Erythroblast (primary cell): Measurements from ENCODE around the gene MOB4.

ENCODE experiments used
- DNase-seq, 2 experiments: peaks; one replicate each; lab custom pipeline; 2025; lab: John Stamatoyannopoulos, UW
- GATA1 ChIP-seq: IDR thresholded peaks from 2 replicates; pipeline ENCODE4 v1.6.1; 2011; ENCODE audit warnings: low read depth, mild to moderate bottlenecking, control low read depth, low read length, moderate library complexity
- POLR2A ChIP-seq: IDR thresholded peaks from 2 replicates; pipeline ENCODE4 v1.6.1; 2011; ENCODE audit warnings: mild to moderate bottlenecking, low read length

Gene MOB4

DNA sequence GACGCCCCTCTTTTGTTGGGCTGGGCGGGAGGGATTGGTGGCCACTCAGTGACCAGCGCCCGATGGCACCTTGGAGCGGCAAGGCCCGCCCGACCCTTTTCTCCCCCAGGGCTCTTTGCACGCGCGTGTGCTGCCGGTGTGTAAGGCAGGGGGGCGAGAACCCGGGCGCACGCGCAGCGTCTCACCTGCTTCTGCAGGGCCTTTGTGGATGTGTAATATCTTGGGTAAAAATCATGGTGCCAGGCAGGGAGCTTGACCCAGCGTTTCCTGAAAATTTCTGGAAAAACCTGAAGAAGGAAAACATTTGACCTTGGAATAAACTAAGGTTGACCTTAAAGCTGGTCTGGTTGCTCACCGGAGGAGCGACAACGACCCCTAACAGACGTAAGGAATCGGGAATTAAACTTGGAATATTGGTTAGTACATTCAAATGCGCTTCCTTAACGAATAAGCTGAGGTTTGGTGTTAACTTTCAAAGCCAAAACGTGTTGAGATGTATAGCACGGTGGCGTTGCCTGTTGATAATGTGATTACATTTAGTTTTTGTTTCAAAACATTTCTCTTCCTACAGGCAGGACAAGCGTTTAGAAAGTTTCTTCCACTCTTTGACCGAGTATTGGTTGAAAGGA is 15.2 kb upstream of the MOB4 start:
- DNase-seq = peak; percentile 53 to 66

DNA sequence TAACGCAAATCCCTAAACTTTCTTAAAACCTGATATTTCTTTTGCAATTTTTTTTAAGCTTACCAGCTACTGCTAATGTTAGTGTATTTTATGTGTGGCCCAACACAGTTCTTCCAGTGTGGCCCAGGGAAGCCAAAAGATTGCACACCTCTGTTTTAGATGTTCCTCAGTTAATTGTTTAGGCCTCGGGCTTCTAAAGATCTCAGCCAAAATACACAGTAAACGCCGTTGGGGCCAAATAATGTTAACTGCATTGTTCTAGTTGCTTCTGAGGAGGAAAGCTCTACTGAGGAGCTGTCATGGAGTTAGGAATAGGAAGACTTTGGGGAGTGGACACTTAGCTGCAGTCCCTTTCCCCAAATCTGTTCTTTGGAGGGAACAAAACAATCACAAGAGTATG is 13.7 kb upstream of the MOB4 start:
- TF ChIP-seq GATA1 (no peak), POLR2A (no peak)
- DNase-seq = no peak

More for the DNA sequence above, 15.2 kb upstream of the MOB4 start:
- no peak for TF ChIP-seq POLR2A
- TF ChIP-seq GATA1 = no peak

DNA sequence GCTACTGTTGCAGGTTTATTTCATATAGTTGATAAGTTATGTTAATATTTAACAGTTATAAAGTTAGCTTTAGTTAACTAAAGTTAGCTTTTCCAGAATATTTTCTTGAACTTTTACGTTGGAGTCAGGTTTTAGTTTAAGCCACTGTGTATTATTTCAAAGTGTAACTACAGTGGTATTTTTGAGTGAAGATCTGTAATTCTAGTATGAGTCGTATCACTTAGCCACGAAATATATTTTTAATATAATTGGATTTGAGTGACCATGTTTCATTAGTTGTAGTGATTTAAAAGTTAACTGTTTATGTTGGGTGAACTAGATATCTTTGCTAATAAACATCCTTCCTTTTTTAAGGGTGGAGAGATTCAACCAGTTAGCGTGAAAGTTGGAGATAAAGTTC is 13.2 kb upstream of the MOB4 start:
- DNase-seq = no peak
- TF ChIP-seq POLR2A = no peak
- TF ChIP-seq GATA1 = no peak

- TF ChIP-seq POLR2A = no peak
- TF ChIP-seq GATA1 = no peak
- no peak for DNase-seq
These were observed 11.9 kb upstream of the MOB4 start for GRCh38 chr2:197504000-197504399.

DNA sequence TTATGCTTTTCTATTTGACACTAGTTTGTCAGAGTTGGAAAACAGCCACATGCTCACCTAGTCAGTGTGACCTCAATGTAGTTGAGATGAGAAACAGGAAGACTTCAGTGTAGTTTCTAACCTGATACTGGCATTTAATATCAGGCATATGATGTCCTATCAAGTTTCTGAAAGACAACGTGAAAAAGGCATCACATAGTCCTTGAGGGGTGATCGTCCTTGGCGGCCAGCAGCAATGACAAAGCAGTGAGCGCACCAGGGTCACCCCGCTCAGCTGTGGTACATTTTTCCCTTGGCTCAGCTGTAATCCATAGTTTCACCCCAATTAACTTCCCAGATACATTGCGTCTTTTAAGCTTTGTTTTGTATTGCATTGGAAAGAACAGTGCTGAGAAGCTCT is 11.4 kb upstream of the MOB4 start:
- DNase-seq = no peak
- TF ChIP-seq GATA1 = no peak
- TF ChIP-seq POLR2A = no peak

- TF ChIP-seq POLR2A (no peak), GATA1 (no peak)
- no peak for DNase-seq
These were observed 9.2 kb upstream of the MOB4 start for GRCh38 chr2:197506658-197507057.

GRCh38 chr2:197513915-197514314 is 2.0 kb upstream of the MOB4 start:
- peak; percentile 77 to 78 for DNase-seq

GRCh38 chr2:197514754-197515153 is 1.1 kb upstream of the MOB4 start:
- TF ChIP-seq GATA1 = no peak
- no peak for TF ChIP-seq POLR2A
- DNase-seq = peak; percentile 32 to 56

More at GRCh38 chr2:197513915-197514314, 2.0 kb upstream of the MOB4 start:
- TF ChIP-seq GATA1 (no peak), POLR2A (no peak)

- DNase-seq = peak in 1 of 2 experiments; percentile 79
- TF ChIP-seq POLR2A = no peak
- TF ChIP-seq GATA1 = no peak
These were observed 539 bp upstream of the MOB4 start for GRCh38 chr2:197515315-197515738.

GRCh38 chr2:197516393-197516761 is 511 bp downstream of the MOB4 start:
- TF ChIP-seq POLR2A (no peak), GATA1 (no peak)
- DNase-seq = peak; percentile 50 to 68

DNA sequence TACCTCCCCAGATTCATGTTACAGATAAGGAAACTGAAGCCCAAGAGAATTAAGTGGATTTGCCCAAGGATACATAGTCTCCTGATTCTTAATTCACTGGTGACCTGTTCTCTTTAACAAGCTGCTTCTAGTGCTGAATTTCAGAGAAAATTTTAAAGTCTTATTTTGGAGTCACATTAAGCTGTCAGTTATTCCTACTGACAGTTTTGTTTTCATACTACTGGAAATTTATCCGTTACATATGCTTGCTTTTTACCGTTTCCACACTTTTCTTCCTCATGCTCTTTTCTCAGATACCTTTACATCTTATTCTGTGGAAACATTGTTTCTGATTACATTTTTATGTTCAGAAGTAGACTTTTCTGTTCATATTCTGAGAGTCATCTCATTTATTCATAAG is 1.3 kb downstream of the MOB4 start:
- DNase-seq = no peak
- TF ChIP-seq POLR2A (no peak), GATA1 (no peak)

- DNase-seq = no peak
- TF ChIP-seq POLR2A (no peak), GATA1 (no peak)
These were observed 22.5 kb downstream of the MOB4 start for GRCh38 chr2:197538412-197538811.

GRCh38 chr2:197539734-197540133 is 23.9 kb downstream of the MOB4 start:
- TF ChIP-seq POLR2A (no peak), GATA1 (no peak)
- DNase-seq = no peak

- DNase-seq = no peak
- TF ChIP-seq POLR2A (no peak), GATA1 (no peak)
These were observed 27.3 kb downstream of the MOB4 start for GRCh38 chr2:197543206-197543605.

- no peak for DNase-seq
- no peak for TF ChIP-seq POLR2A
These were observed 31.5 kb downstream of the MOB4 start for GRCh38 chr2:197547163-197547900.
